Chondrocyte (in vitro differentiated cells): Measurements from ENCODE around the gene DENND2A. TPM values are rescaled to one million over a fixed set of nuclear protein-coding genes. Genes with fewer than 3 reads are reported as not detected.

Experiments used
- DNase-seq: peaks from one replicate; pipeline ENCODE4 v3.0.0; 2021; ENCODE audit warnings: mixed read lengths, low spot score
- H3K27ac Mint-ChIP-seq: one replicate; pipeline ENCODE4 v1.8.0; 2021; ENCODE audit warnings: mild to moderate bottlenecking, moderate library complexity, mixed read lengths; ENCODE audit not compliant: unreplicated experiment
- H3K27me3 Mint-ChIP-seq: 2 replicates; pipeline ENCODE4 v1.8.0; 2021; ENCODE audit warnings: low read depth, mixed read lengths
- H3K36me3 Mint-ChIP-seq: 2 replicates; pipeline ENCODE4 v1.8.0; 2021; ENCODE audit warnings: low read depth, mixed read lengths
- H3K4me1 Mint-ChIP-seq: 2 replicates; pipeline ENCODE4 v1.8.0; 2021; ENCODE audit warnings: low read depth, mild to moderate bottlenecking, mixed read lengths
- H3K4me3 Mint-ChIP-seq: one replicate; pipeline ENCODE4 v1.8.0; 2021; ENCODE audit warnings: mild to moderate bottlenecking, moderate library complexity, mixed read lengths; ENCODE audit not compliant: unreplicated experiment
- H3K9me3 Mint-ChIP-seq: 2 replicates; pipeline ENCODE4 v1.8.0; 2021; ENCODE audit warnings: low read depth, mixed read lengths
- CTCF ChIP-seq: fragments of 200-600 bp; sonication (generic); IDR thresholded peaks from 2 replicates; pipeline ENCODE4 v1.5.0; 2021; ENCODE audit warnings: antibody characterized with exemption, mild to moderate bottlenecking, moderate library complexity
- total RNA-seq: library from RNA; stranded (reverse); gene quantifications from 3 replicates; pipeline ENCODE4 v1.2.1, GENCODE V29; 2021

Gene DENND2A
- total RNA-seq, 1 donor from 2014 or later = 16.0 TPM

DNA sequence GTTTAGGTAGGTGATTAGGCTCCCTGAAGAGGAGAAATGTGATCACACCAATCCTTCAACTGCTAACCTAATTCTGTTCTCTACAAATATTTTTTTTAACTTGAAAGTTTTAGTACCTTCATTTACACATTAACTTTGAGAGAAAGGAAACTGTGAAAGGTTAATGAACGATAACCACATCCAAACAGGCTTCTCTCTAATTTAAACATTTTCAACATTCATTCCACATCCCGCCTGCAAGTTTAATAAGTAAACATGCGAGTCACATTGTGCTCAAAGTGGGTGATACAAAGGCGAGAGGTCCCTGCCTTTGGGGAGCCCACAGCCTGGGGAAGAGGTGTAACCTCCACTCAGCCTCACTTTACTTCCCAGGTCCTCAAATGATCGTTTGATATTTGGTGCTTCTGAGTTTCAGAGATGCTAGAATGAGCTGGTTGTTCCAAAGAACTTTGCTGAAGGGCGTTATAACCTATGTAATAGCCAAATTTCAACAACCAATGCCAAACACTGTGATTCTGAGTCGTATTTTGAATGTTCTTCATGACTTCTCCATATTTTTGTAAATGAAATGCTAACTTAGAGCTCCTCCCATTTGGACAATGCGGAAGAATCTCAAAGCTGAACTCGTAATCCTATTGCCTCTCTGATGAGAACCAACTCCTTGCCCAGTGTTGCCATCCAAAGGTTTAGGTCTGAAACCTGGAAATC lies 47.5 kb downstream of the DENND2A start:
- H3K36me3 Mint-ChIP-seq = no peaks in the 10 kb centered on the region
- H3K27ac Mint-ChIP-seq = no peak overlapping the region
- H3K4me1 Mint-ChIP-seq = peaks cover 35% of the 10 kb centered on the region
- no peak overlapping the region for H3K4me3 Mint-ChIP-seq
- TF ChIP-seq CTCF = no peak
- no peaks in the 10 kb centered on the region for H3K27me3 Mint-ChIP-seq
- DNase-seq = no peak
- no peaks in the 10 kb centered on the region for H3K9me3 Mint-ChIP-seq

DNA sequence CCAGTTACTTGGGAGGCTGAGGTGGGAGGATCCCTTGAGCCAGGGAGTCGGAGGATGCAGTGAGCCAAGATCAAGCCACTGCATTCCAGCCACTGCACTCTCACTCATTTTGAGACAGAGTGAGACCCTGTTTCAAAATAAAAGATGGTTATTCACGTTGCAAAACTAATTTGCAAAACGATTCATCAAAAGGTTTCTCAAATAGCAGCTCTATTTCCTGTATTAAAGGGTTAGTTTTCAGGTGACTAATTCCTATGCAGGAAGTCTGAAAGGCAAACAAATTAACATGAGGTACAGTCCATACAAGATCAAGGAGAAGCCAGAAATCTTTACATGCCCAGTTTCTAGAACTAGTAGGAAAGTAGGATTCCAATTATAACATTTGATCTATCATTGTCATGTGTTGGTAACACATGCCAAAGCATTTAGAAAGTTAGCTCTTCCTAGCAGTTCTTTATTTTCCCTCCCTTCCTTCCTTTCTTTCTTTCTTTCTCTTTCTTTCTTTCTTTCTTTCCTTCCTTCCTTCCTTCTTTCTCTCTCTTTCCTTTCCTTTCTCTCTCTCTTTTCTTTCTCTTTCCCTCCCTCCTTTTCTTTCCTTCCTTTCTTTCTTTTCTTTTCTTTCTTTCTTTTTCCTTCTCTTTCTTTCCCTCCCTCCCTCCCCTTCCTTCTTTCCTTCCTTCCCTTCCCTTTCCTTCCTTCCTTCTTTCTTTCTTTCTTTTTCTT lies 49.3 kb downstream of the DENND2A start:
- H3K4me3 Mint-ChIP-seq = no peak overlapping the region
- H3K4me1 Mint-ChIP-seq = peaks cover 18% of the 10 kb centered on the region
- H3K27me3 Mint-ChIP-seq = no peaks in the 10 kb centered on the region
- no peak overlapping the region for H3K27ac Mint-ChIP-seq
- no peaks in the 10 kb centered on the region for H3K9me3 Mint-ChIP-seq
- DNase-seq = no peak
- TF ChIP-seq CTCF = no peak
- H3K36me3 Mint-ChIP-seq = peaks cover 6% of the 10 kb centered on the region

GRCh38 chr7:140587243-140587642 lies 53.4 kb downstream of the DENND2A start:
- no peaks in the 10 kb centered on the region for H3K9me3 Mint-ChIP-seq
- no peak for DNase-seq
- TF ChIP-seq CTCF = no peak
- no peak overlapping the region for H3K4me3 Mint-ChIP-seq
- no peaks in the 10 kb centered on the region for H3K4me1 Mint-ChIP-seq
- H3K27ac Mint-ChIP-seq = no peak overlapping the region
- peaks cover 16% of the 10 kb centered on the region for H3K36me3 Mint-ChIP-seq
- no peaks in the 10 kb centered on the region for H3K27me3 Mint-ChIP-seq

- no peak for TF ChIP-seq CTCF
- H3K9me3 Mint-ChIP-seq = no peaks in the 10 kb centered on the region
- H3K4me1 Mint-ChIP-seq = no peaks in the 10 kb centered on the region
- H3K27me3 Mint-ChIP-seq = no peaks in the 10 kb centered on the region
- H3K27ac Mint-ChIP-seq = no peak overlapping the region
- H3K4me3 Mint-ChIP-seq = no peak overlapping the region
- no peak for DNase-seq
- H3K36me3 Mint-ChIP-seq = peaks cover 16% of the 10 kb centered on the region
Measured at GRCh38 chr7:140586516-140586915, 54.1 kb downstream of the DENND2A start.

DNA sequence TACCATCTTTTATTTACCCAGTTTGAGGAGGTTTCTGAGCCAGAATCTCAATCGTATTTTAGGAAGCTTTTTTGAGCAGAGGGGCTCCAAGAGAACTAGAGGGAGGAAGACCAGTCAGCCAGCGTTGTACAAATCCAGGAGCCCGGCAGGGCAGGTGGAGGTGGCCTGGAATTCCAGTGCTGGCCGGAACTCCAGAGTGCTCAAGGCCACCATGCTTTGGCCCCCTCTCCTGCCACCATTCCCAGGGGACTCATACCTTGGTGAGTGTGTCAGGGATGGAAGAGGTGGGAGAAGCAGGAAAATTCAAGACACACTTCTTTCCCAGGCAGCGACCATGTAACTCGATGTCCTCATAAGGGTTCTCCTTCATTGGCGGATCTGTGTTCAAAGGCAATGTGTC lies 55.3 kb downstream of the DENND2A start:
- no peak for TF ChIP-seq CTCF
- H3K4me1 Mint-ChIP-seq = no peaks in the 10 kb centered on the region
- H3K36me3 Mint-ChIP-seq = peaks cover 16% of the 10 kb centered on the region
- H3K27ac Mint-ChIP-seq = no peak overlapping the region
- H3K9me3 Mint-ChIP-seq = no peaks in the 10 kb centered on the region
- DNase-seq = no peak
- no peak overlapping the region for H3K4me3 Mint-ChIP-seq
- H3K27me3 Mint-ChIP-seq = no peaks in the 10 kb centered on the region
